HG03432 (cell line): ENCODE measurements around the gene SFPQ.
"Not testable (repeated sequence)": the region's sequence is repeated elsewhere in the genome, so short reads cannot be mapped to it uniquely, and the experiment has no call there.

Source experiments
- ATAC-seq: cut with Tn5 transposase; IDR thresholded peaks from one replicate; pipeline ENCODE4 v1.9.1; 2021; ENCODE audit warnings: mild to moderate bottlenecking, moderate library complexity; ENCODE audit not compliant: unreplicated experiment

SFPQ gene

GRCh38 chr1:35142728-35143127, 50.2 kb downstream of the SFPQ start:
- ATAC-seq: not testable (repeated sequence)

GRCh38 chr1:35142294-35142693, 50.7 kb downstream of the SFPQ start:
- ATAC-seq: not testable (repeated sequence)

- ATAC-seq: not testable (repeated sequence)
These were observed 55.4 kb downstream of the SFPQ start for GRCh38 chr1:35137590-35137989.

- ATAC-seq: no peak
These were observed 56.2 kb downstream of the SFPQ start for GRCh38 chr1:35136780-35137179.
